ENCODE data around the gene DHRSX.

DNA sequence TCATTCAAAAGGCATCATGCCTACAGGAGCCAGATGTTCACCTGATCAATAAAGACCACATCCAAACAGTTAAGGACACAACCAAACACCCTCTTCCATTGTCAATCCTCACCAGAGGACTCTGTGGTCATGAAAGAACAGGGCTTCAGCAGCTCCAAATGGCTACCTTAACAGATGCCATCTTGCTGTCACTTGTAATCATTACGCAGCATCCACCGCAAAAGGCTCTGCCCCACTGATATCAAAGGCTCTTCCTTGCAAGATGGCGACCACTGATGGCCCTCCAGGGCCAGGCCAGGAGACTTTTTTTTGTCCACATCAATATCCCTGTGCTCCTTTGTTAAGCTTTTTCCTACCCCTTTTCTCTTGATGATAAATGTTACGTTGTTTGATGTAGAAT is 157.4 kb downstream of the DHRSX start:
- TF ChIP-seq, protein P1, sequence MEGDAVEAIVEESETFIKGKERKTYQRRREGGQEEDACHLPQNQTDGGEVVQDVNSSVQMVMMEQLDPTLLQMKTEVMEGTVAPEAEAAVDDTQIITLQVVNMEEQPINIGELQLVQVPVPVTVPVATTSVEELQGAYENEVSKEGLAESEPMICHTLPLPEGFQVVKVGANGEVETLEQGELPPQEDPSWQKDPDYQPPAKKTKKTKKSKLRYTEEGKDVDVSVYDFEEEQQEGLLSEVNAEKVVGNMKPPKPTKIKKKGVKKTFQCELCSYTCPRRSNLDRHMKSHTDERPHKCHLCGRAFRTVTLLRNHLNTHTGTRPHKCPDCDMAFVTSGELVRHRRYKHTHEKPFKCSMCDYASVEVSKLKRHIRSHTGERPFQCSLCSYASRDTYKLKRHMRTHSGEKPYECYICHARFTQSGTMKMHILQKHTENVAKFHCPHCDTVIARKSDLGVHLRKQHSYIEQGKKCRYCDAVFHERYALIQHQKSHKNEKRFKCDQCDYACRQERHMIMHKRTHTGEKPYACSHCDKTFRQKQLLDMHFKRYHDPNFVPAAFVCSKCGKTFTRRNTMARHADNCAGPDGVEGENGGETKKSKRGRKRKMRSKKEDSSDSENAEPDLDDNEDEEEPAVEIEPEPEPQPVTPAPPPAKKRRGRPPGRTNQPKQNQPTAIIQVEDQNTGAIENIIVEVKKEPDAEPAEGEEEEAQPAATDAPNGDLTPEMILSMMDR (conservative IDR thresholded peaks at IDR 0.05 in 1 of 2, IDR thresholded peaks at IDR 0.05 in 1 of 2; ENCODE audit: low read depth in 1 of 2, low read length in 2 of 2) = no peak
- TF ChIP-seq EZH2 (IDR thresholded peaks at IDR 0.05; ENCODE audit: low read length, missing control alignments) = no peak
